AG04449 (cell line): ENCODE measurements around the gene IPMK.

Experiments used
- CTCF ChIA-PET: fragments of 350-600 bp; formaldehyde crosslinking; extraction: SDS; loops from one replicate; lab custom pipeline; 2021; ENCODE audit warnings: antibody characterized with exemption; lab: Yijun Ruan, JAX
- POLR2A ChIA-PET: fragments of 400-600, 350-600 bp; formaldehyde crosslinking; extraction: SDS; loops from one replicate; lab custom pipeline; 2020; ENCODE audit warnings: antibody characterized with exemption, inconsistent platforms; lab: Yijun Ruan, JAX
- DNase-seq: peaks from one replicate; pipeline ENCODE4 v3.0.0-alpha.2; 2010; ENCODE audit warnings: low read depth, low spot score
- H3K4me3 ChIP-seq: 2 replicates; pipeline ENCODE4 v1.5.1; 2011; ENCODE audit warnings: low read depth, mild to moderate bottlenecking, control low read depth, low read length
- TF ChIP-seq, protein P1 (sequence below): IDR thresholded peaks from one replicate; pipeline ENCODE4 v1.5.1; 2011; ENCODE audit warnings: mild to moderate bottlenecking, moderate library complexity, low read length, control low read depth, inconsistent platforms; ENCODE audit not compliant: insufficient read depth; ENCODE audit errors: missing control alignments

Gene IPMK

DNA sequence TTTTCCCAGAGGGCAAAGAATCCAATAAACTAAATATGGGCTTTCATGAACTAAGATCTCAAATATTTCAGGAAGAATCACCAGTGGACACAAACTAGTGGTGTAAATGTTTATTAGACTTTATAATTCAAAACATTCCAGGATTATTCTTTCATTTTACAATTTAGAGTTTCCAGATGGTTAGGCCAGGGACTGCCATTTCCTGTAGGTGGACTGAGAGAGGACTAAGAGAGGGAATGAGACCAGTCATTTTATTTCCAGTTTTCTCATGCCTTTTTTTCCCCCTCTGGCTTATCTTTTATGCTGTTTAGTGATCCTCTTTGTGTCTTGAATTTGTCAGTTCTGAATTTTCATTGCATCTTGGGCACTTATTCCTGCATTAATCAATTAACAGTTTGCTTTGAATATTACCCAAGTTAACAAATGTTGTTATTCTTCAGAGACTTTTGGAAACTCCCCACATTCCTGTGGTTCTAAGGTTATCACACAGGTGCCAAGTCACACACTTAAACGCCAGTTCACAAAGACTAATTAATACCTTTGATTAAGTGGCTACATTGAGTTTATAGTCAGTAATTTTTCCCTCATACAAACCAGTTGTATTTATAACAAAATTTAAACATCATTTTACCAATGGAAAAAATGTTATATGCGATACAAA is 13.5 kb upstream of the IPMK start:
- ChIA-PET CTCF (interaction anchor here (1.0 to 4.8 kb wide), 4 partner anchors 10 to 105 kb away, joined by 4 to 22 read pairs (median 12); no protein-coding TSS in a partner anchor), POLR2A (no interaction called here)
- DNase-seq, result no peak
- H3K4me3 ChIP-seq, result no peak overlapping the region
- TF ChIP-seq, protein P1, sequence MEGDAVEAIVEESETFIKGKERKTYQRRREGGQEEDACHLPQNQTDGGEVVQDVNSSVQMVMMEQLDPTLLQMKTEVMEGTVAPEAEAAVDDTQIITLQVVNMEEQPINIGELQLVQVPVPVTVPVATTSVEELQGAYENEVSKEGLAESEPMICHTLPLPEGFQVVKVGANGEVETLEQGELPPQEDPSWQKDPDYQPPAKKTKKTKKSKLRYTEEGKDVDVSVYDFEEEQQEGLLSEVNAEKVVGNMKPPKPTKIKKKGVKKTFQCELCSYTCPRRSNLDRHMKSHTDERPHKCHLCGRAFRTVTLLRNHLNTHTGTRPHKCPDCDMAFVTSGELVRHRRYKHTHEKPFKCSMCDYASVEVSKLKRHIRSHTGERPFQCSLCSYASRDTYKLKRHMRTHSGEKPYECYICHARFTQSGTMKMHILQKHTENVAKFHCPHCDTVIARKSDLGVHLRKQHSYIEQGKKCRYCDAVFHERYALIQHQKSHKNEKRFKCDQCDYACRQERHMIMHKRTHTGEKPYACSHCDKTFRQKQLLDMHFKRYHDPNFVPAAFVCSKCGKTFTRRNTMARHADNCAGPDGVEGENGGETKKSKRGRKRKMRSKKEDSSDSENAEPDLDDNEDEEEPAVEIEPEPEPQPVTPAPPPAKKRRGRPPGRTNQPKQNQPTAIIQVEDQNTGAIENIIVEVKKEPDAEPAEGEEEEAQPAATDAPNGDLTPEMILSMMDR, result no peak

DNA sequence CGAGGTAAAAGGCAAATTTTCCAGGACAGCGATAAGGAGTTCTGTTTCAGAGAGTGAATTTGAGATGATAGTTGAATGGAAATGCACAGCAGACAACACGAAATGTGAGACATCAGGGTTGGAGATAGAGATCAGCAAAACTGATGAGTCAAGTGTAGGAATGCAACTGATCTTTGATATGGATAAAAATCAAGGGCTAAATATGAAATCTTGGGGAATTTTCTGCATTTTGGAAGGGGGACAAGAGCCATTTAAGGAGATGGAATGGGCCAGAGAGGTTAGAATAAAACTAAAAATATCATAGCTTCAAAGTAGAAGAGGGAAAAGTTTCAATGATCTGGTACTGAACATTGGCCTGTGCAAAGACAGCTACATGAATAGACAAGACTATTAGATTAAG is 12.8 kb upstream of the IPMK start:
- TF ChIP-seq, protein P1, result no peak
- ChIA-PET POLR2A (no interaction called here), CTCF (interaction anchor here (1.0 to 1.7 kb wide), 4 partner anchors 11 to 105 kb away, joined by 4 to 14 read pairs (median 7); no protein-coding TSS in a partner anchor)
- no peak overlapping the region for H3K4me3 ChIP-seq
- DNase-seq, result no peak

- ChIA-PET POLR2A (no interaction called here), CTCF (interaction anchor here (2.6 kb wide), 1 partner anchor 101 kb away, joined by 12 read pairs; no protein-coding TSS in a partner anchor)
- no peak overlapping the region for H3K4me3 ChIP-seq
- DNase-seq, result no peak
- TF ChIP-seq, protein P1, result no peak
Measured at GRCh38 chr10:58278962-58279307, 11.2 kb upstream of the IPMK start.

- H3K4me3 ChIP-seq, result no peak overlapping the region
- TF ChIP-seq, protein P1, result no peak
- CTCF ChIA-PET, result interaction anchor here (1.2 to 2.6 kb wide), 2 partner anchors 12 to 101 kb away, joined by 5 to 12 read pairs; no protein-coding TSS in a partner anchor
- no peak for DNase-seq
- POLR2A ChIA-PET, result no interaction called here
Measured at GRCh38 chr10:58278274-58278961, 10.7 kb upstream of the IPMK start.

- TF ChIP-seq, protein P1, result no peak
- ChIA-PET CTCF (interaction anchor here (1.3 to 6.2 kb wide), 3 partner anchors 16 to 98 kb away, joined by 4 to 38 read pairs (median 5); no protein-coding TSS in a partner anchor), POLR2A (no interaction called here)
- no peak overlapping the region for H3K4me3 ChIP-seq
- no peak for DNase-seq
Measured at GRCh38 chr10:58275908-58276307, 8.2 kb upstream of the IPMK start.

GRCh38 chr10:58275261-58275660 is 7.6 kb upstream of the IPMK start:
- DNase-seq, result no peak
- ChIA-PET CTCF (interaction anchor here (0.7 to 6.2 kb wide), 3 partner anchors 17 to 98 kb away, joined by 3 to 38 read pairs (median 5); no protein-coding TSS in a partner anchor), POLR2A (no interaction called here)
- no peak overlapping the region for H3K4me3 ChIP-seq
- TF ChIP-seq, protein P1, result no peak
